Measurements from ENCODE around the gene ARL11.

DNA sequence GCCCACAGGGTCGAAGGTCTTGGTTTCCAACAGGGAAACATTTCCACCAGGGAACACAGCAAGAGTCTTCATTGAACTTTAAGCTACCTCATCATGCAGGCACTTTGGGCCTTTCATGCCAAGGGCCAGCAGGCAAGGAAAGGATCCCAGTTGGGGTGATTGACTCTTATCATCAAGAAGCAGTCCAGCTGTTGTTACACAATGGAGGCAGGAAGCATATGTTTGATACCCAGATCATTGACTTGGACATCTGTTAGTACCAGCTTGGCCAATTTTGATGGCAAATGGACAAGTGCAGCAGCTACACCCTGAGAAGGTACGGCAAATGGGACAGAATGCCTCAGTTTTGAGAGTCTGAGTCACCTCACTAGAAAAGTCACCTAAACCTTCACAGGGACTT, 32.1 kb upstream of the ARL11 start:
- TF ChIP-seq, protein P1, sequence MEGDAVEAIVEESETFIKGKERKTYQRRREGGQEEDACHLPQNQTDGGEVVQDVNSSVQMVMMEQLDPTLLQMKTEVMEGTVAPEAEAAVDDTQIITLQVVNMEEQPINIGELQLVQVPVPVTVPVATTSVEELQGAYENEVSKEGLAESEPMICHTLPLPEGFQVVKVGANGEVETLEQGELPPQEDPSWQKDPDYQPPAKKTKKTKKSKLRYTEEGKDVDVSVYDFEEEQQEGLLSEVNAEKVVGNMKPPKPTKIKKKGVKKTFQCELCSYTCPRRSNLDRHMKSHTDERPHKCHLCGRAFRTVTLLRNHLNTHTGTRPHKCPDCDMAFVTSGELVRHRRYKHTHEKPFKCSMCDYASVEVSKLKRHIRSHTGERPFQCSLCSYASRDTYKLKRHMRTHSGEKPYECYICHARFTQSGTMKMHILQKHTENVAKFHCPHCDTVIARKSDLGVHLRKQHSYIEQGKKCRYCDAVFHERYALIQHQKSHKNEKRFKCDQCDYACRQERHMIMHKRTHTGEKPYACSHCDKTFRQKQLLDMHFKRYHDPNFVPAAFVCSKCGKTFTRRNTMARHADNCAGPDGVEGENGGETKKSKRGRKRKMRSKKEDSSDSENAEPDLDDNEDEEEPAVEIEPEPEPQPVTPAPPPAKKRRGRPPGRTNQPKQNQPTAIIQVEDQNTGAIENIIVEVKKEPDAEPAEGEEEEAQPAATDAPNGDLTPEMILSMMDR (IDR thresholded peaks at IDR 0.05), result no peak
- TF ChIP-seq POLR2A (IDR thresholded peaks at IDR 0.05), result no peak

Data from testis (tissue), 2 donors.